ENCODE results near the gene IFI6.
"Not testable (repeated sequence)": the region's sequence is repeated elsewhere in the genome, so short reads cannot be mapped to it uniquely, and the experiment has no call there.

- not testable (repeated sequence) for TF ChIP-seq EZH2 (IDR thresholded peaks at IDR 0.05; ENCODE audit: borderline replicate concordance, insufficient read depth, low read depth, low read length, poor library complexity, severe bottlenecking); CTCF (IDR thresholded peaks at IDR 0.05)
Measured at GRCh38 chr1:27627733-27628132, 44.3 kb downstream of the IFI6 start.

Measured in B cell (primary cell).